Epidermal melanocyte (primary cell): ENCODE results near the gene ATL3.
"Not testable (repeated sequence)": the region's sequence is repeated elsewhere in the genome, so short reads cannot be mapped to it uniquely, and the experiment has no call there.

Source experiments
- DNase-seq: peaks from one replicate; pipeline ENCODE4 v3.0.0; 2011; ENCODE audit warnings: low spot score; ENCODE audit not compliant: insufficient read length

Gene ATL3

GRCh38 chr11:63590024-63590788 lies 81.0 kb downstream of the ATL3 start:
- no peak for DNase-seq

GRCh38 chr11:63589000-63589399 lies 82.2 kb downstream of the ATL3 start:
- DNase-seq, result no peak

GRCh38 chr11:63586451-63587166 lies 84.6 kb downstream of the ATL3 start:
- no peak for DNase-seq

- DNase-seq, result no peak
Observed at GRCh38 chr11:63583357-63583677, 87.9 kb downstream of the ATL3 start.

- DNase-seq, result not testable (repeated sequence)
Observed at GRCh38 chr11:63581224-63581623, 90.0 kb downstream of the ATL3 start.

- DNase-seq, result not testable (repeated sequence)
Observed at GRCh38 chr11:63578882-63579281, 92.3 kb downstream of the ATL3 start.

GRCh38 chr11:63574856-63575602 lies 96.1 kb downstream of the ATL3 start:
- DNase-seq, result no peak
